ENCODE measurements around the gene KIAA1671.
A peak's percentile ranks its signal among the peaks of the same experiment; 100 is the strongest.

Gene KIAA1671

DNA sequence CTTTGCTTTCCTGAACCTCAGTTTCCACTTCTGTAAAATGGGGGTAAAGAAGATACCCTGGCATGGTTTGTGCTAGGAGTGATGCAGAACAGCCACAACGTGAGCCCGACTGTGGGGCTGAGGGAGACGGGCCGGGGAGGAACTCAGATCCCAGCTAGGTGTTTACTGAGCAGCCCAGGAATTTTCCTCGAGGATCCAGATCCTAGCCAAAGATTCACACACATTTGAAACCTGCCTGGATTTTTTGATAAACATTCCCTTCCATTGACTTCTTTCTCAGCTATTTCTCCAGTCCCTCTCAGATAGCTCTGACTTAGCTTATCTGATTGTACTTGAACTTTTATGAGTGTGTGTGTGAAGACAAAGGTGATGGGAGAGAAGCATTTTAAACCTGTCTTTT lies 98.0 kb downstream of the KIAA1671 start:
- DNase-seq (ENCODE audit: insufficient read length, low spot score) (no peak), FAIRE-seq (no peak)
- TF ChIP-seq, protein P1, sequence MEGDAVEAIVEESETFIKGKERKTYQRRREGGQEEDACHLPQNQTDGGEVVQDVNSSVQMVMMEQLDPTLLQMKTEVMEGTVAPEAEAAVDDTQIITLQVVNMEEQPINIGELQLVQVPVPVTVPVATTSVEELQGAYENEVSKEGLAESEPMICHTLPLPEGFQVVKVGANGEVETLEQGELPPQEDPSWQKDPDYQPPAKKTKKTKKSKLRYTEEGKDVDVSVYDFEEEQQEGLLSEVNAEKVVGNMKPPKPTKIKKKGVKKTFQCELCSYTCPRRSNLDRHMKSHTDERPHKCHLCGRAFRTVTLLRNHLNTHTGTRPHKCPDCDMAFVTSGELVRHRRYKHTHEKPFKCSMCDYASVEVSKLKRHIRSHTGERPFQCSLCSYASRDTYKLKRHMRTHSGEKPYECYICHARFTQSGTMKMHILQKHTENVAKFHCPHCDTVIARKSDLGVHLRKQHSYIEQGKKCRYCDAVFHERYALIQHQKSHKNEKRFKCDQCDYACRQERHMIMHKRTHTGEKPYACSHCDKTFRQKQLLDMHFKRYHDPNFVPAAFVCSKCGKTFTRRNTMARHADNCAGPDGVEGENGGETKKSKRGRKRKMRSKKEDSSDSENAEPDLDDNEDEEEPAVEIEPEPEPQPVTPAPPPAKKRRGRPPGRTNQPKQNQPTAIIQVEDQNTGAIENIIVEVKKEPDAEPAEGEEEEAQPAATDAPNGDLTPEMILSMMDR (IDR thresholded peaks at IDR 0.05; ENCODE audit: insufficient read depth, missing control alignments) = no peak

DNA sequence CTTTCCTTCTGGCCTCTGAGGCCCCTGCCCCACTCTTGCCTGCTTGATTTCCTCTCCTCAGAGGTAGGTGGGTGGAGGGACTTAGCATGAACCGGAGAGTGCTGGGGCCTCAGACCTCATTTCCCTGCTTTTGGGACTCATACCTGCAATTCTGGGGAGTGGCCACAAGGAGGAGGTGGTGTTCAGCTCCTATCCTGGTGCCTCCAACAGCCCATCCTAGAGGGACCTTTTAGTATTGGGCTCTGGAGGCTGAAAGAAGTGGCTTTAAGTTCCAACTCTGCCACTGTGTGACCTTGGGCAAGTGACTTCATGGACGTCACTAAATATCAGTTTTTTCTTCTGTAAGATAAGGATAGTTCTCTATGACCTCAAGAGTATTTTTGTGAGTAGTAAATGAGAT lies 98.6 kb downstream of the KIAA1671 start:
- TF ChIP-seq, protein P1 (IDR thresholded peaks at IDR 0.05; ENCODE audit: insufficient read depth, missing control alignments) = peak; percentile 6
- DNase-seq (ENCODE audit: insufficient read length, low spot score) (no peak), FAIRE-seq (no peak)

DNA sequence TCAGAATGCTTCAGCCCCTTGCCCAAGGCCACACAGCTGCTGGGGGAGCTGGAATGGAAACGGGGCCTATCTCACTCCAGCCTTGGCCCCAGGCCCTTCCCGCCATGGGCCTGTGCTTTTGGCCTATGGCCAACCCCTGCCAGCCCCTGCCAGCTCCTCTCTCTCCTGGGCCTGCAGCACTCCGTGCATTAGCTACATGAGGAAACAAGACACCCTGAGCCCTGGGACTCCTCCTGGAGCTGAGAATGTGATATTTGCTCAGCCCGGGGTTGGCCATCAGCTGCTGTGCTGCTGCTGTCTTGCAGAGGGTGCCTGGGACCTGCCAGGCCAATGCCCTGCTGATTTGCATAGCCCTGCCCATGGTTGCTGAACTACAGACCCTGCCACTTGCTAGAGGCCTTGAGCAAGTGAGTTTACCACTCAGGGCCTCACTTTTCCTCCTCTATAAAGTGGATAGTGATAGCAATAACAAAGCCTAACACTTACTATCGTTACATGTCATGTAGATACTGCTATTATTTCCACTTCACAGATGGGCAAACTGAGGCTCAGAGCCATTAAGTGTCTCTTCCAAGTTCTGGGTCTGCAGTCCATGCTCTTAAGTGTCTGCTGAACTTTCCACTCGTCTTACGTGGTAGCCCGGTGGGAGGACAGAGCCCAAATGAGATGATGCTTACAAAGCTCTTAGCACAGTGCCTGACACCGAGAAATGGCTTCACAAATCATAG lies 99.6 kb downstream of the KIAA1671 start:
- no peak for FAIRE-seq
- TF ChIP-seq, protein P1 (IDR thresholded peaks at IDR 0.05; ENCODE audit: insufficient read depth, missing control alignments) = no peak
- DNase-seq (ENCODE audit: insufficient read length, low spot score) = no peak

DNA sequence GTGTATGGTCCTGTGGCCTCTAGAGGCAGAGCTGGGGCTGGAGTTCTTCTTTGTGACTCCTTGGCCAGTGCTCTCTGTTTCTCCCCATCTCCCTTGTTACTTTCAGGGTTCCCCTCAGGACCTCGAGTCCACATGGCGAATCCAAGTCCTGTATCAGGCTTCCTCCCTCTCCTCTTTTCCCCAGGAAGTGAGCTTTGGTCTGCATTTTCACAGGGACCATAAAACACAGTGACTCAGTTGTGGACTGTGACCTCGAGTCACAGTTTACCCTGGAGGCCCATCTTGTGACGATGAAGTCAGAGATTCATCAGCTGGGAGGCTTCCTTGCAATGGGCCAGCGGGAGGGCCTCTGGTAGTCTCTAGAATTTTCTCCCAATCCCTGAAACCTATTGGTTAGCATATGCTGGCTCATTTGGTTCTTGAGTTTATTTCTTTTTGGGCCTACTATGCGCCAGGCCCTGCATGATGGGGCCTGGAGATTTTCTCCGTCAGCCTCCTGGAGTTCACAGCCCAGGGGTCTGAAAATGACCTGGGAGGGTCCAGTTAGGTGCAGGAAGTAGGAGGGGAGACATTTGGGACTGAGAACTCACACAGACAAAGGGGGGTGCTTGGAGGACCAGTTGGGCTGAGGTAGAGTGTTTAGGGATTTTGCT lies 100.8 kb downstream of the KIAA1671 start:
- DNase-seq (ENCODE audit: insufficient read length, low spot score) = no peak
- FAIRE-seq = no peak
- TF ChIP-seq, protein P1 (IDR thresholded peaks at IDR 0.05; ENCODE audit: insufficient read depth, missing control alignments) = no peak

DNA sequence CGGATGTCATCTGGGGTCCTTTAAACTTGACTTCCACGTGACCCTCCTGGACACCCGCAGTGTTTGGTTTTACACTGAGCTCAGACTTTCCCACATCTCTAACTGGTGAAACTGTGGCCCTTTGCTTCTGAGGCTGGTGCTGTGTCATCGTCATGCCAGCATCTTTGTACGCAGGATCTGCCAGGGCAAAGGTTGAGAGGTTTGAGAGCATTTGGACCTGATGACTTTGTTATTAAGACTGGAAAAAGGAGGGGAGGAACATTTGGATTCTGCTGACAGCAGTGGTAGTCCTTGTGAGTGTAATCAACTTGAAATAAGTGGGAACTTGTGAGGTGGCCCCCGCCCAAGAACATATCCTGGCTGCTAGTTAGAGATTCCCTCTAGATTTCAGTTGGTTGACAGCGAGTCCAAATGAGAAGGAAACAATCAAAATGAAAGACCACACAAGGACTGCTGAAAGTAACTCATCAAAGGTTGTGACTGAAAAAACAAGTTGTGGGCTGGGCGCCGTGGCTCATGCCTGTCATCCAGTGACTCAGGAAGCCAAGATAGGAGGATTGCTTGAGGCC lies 102.5 kb downstream of the KIAA1671 start:
- DNase-seq (ENCODE audit: insufficient read length, low spot score) (no peak), FAIRE-seq (no peak)
- TF ChIP-seq, protein P1 (IDR thresholded peaks at IDR 0.05; ENCODE audit: insufficient read depth, missing control alignments) = no peak

DNA sequence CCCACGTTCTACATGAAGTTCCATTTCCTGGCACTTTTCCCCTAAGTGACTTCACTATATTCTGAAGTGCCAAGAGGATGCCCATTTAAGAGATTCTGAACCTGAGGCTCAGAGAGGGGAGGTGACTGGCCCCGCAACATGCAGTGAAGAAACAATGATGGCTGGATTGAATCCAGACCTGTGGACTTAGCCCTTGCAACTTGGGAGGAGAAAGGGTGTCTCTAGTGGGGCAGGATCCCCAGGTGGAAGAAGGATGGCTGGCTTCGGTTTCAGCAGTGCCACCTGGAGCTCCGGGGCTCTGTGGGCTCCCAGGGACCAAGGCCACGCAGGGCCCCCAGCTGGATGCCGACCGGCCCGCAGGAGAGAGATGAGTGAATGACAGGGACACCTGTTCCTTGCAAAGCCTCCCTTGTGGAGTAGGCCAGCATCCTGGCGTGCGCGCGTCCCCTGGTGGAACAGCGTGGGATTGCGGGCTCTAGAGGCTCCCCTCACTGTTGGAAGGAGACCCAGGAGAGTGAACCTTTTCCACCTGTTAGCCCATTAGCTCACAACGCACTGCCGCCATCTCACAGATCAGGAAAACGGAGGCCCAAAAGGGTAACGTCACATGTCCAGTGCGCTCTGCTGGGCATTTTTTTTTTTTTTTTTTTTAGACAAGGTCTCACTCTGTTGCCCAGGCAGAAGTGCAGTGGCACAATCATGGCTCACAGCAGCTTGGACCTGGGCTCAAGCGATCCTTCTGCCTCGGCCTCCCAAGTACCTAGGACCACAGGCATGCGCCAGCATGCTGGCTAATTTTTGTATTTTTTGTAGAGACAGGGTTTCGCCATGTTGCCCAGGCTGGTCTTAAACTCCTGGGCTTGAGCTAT lies 104.7 kb downstream of the KIAA1671 start:
- DNase-seq (ENCODE audit: insufficient read length, low spot score) (peak; percentile 56), FAIRE-seq (no peak)

More for the DNA sequence above, 104.7 kb downstream of the KIAA1671 start:
- TF ChIP-seq, protein P1 (IDR thresholded peaks at IDR 0.05; ENCODE audit: insufficient read depth, missing control alignments) = peak; percentile 93
